ENCODE results near the gene ASMTL.
"Not testable (repeated sequence)": the region's sequence is repeated elsewhere in the genome, so short reads cannot be mapped to it uniquely, and the experiment has no call there.

Gene ASMTL

DNA sequence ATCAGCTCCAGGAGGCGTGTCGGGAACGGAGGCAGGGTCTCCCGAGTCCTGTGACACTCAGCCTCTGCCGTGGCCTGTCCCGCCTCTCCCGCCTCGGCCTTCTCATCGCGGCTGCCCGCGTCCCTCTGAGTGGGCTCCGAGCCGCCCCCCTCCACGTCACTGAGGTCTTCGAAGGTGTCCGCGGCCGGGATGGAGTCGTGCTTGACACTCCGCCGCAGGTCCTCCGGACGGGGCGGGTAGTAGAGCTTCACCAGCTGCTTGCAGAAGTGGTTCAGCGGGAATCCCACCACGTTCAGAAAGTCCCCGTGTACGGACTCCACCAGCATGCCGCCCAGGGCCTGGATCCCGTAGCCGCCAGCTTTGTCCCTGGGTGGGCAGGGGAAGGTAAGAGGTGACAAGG lies 25.0 kb downstream of the ASMTL start:
- DNase-seq = no peak

DNA sequence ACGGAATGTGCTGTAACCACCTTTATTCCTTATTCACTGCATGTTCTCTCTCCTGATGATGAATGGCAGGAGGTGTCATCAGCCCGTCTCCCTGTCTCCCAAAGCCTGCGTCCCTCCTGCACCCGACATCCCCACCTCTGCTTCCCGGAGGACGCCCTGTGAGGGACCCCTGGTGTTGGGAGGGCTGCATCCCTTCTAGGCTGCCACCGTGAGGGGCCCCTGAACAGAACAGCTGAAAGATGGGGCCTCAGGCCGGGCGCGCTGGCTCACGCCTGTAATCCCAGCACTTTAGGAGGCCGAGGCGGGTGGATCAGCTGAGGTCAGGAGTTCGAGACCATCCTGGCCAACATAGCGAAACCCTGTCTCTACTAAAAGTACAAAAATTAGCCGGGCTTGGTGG lies 26.4 kb downstream of the ASMTL start:
- not testable (repeated sequence) for DNase-seq

DNA sequence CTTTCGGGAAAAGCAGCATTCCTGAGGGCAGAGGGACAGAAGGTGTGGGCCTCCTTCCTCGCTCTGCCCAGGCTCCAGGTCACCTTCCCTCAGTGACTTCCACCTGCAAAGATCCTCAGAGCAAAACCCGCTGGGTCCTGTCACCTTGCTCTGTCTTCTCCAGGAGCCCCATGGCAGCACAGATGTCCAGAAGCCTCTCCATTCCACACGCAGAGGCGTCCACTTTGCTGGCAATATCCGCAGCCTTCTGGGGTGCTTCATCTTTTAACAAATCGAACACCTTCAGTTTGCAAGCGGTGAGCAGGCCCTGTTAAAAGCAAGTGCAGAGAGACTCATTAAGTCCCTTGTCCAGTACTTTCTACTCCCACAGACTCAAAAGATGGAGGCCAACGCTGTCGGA lies 27.3 kb downstream of the ASMTL start:
- DNase-seq = no peak

DNA sequence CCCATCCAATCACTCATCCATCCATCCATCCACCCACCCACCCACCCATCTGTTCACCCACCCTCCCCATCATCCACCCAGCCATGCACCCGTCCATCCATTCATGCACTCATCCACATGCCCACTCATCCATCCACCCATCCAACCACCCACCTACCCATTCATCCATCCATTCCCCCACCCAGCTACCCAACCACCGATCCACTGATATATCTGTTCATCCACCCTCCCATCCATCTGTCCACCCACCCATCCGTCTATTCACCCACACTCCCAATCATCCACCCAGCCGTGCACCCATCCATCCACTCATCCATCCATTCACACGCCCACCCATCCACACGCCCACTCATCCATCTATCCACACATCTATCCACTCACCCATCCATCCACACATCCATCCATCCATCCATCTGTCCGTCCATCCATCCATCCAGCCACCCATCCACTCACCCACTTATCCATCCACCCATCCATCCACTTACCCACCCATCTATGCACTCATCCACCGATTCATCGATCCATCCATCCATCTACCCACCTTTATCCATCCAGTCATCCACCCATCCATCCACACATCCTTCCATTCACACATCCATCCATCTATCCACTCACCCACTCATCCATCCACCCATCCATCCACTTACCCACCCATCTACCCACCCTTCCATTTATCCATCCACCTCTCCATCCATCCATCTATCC lies 28.4 kb downstream of the ASMTL start:
- DNase-seq = no peak

DNA sequence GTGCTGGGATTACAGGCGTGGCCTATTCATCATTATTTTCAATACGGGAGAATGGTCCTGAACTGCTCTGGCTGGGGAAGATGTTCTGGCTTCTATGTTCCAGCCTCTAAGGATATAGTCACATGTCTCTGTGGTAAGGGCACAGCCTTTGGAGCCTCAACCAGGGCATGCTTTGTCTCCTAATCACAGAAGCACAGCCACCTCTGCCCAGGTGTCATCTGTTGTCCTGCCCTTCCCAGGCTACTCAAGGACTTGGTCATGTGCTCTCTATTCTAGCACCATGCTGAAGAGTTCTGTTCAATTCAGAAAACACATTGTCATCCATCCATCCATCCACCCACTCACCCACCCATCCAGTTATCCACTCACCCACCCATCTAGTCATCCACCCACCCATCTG lies 29.5 kb downstream of the ASMTL start:
- no peak for DNase-seq

DNA sequence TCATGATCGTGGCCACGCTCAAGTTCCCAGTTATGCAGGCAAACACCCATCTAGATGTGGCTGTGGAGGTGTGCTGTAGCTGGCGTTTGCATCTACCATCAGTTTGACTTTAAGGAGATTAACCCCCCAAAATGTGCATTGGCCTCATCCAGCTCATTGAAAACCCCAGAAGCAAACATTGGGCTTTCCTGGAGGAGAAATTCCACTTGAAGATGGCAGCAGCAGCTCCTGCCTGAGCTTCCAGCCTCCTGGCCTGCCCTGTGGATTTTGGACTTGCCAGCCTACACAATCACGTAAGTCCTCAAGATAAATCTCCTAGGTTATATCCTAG lies 30.6 kb downstream of the ASMTL start:
- DNase-seq = no peak

DNA sequence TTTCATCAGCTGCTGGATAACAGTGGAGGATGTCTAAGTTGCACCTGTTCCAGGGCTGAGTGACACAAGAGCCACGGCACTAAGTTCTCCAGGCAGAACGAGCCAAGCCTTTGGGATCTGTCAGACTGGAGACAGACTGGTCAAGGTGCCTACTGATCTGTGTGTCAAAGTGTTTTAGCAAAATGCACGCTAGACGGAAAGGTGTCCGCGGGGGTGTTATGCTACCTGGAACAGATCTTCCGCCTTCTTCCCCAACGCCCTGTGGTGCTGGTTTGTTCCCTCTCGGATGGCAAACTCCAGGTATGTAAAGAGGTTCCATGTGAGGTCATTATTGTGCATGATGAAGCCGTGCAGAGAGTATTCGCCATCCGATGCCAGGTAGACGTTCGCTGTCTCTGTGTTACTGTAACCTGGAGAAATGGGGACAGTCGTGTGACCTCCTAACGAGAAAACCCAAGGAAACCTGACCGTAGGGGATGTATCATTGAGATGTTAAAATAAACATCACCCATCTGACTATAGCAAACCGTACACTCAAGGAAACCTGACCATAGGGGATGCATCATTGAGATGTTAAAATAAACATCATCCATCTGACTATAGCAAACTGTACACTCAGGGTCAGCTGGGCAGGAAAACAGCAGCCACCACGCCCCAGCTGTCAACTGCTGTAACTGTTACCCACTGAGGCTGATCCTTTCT lies 31.1 kb downstream of the ASMTL start:
- DNase-seq = no peak

DNA sequence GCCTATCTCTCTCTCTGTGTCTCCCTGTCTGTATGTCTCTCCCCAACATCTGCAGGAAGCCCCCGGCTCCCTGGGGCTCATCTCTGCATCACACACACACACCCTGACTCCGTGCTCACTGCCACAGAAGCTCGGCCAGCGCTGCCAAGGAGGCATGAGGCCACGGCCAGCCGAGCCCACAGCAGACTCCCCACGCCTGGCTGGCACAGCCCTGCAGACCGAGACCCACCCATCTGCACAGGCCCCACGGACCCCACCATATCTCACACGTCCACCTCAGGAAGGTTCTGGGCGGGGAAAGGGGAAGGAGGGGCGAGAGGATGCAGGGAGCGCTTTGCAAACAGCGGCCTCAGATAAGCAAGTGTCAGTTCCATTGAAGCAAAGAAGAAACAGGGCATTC lies 32.3 kb downstream of the ASMTL start:
- DNase-seq = no peak

DNA sequence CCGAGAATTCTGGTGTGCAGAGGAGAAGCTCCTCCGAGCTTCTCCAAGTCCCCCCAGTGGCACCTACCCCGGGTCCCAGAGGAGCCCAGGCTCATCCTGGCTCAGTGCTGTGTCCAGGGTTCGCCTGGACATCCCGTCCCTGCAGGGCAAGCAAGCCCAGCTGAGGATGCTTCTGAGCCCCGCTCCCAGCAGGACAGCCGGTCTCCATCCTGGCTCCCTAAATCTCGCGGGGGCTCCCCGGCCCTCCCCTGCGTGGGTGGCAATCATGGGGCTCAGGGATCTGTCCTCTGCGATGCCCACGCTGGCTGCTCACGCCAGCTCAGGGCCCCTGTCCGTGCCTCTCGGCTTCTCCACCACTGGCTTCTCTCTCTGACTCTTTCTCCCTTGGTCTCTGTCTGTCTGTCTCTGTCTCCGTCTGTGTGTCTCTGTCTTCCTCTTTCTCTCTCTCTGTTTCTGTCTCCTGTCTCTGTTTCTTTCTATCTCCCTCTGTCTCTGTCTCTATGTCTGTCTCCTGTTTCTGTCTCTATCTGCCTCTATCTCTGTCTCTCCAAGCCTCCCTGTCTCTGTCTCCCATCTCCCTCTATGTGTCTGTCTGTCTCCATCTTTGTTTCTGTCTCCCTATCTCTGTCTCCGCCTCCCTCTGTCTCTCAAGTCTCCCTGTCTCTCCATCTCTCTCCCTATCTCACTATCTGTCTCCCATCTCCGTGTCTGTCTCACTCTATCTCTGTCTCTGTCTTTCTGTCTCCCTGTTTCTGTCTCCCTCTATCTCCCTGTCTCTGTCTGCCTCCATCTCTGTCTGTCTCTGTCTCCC lies 33.0 kb downstream of the ASMTL start:
- DNase-seq = no peak

DNA sequence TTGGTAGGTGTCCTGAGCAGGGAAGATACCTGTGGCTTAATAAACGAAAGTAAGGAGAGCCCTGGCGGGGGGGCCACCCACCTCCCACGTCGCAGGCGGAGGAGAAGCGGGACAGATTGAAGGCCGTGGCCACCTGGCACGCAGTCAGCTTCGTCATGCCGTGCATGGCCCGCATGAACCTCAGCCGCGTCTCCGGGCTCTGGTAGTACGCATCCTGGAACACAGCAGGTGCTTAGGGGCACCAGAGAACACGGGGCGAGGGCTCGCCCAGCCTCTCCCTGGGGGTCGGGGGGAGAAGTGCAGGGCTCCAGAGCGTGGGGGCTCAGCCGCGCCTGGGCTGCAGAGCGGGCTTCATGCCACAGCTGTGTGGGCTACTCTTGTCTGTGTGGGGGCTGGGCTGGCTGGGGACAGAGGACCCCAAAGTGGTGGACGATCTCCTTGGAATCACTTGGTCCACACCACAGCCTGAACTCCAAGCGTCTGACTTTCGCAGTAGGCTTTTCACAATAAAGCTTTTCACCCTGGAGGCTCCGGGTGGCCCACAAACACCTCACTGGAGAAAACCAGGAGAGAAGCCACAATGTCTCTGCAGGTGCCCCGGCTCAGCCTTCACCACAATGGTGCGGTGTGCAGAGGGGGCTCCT lies 33.7 kb downstream of the ASMTL start:
- no peak for DNase-seq

DNA sequence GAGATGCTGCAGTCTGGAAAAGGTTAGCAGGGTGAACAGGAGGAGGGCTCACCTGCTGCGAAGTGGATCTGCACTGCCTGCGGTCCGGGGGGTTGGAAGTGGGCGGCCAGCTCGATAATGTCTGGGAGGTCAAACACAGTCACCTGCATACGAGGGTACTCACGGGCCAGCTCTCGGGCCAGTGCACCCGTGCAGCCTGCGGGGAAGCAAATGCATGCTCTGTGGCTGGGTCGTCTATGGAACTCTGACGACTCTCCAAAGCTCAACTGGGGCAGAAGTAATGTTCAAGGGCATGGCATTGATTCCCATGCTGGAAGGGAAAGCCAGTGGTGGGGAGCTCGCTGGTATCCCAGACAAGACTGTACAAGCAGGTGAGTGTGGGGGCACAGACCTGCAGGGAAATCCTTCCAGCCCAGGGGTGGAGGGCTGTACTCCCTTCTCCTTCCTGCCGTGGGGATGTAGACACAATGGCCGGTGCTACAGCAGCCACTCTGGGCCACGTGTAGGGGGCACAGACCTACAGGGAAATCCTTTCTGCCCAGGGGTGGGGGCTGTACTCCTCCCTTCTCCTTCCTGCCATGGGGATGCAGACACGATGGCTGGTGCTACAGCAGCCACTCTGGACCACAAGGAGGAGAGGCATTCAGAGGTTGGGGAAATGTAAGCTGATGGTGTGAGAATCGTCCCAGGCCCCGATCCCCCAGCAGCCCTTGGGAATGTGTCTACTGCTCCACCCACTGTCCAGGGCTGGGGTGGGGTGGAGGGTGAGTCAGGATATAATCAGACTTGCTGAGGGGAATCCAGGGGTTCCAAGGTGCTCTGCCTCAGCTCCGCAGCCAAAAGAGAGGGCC lies 34.6 kb downstream of the ASMTL start:
- no peak for DNase-seq

DNA sequence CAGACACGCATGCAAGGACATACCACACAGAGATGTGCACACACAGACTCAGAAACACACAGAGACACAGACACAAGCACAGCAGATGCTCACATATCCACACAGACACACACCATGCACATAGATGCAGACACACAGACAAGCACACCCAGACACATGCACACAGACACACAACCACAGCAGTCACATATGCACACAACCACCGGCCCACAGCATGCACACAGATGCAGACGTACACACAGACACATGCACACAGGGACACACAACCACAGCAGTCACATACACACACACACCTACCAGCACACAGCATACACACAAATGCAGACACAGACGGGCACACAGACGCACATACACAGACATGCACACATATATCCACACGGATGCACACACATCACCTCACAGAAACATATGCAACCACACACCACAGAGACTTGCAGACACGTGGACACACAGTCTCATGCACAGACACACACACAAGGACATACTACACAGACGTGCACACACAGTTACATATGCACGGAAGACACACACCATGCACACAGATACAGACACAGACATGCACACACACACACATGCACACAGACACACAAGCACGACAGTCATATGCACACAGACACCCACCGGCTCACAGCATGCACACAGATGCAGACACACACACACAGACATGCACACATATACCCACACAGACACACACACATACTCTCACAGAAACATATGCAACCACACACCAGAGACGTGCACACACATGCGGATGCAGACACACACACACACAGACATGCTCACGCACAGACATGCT lies 35.5 kb downstream of the ASMTL start:
- DNase-seq = no peak

DNA sequence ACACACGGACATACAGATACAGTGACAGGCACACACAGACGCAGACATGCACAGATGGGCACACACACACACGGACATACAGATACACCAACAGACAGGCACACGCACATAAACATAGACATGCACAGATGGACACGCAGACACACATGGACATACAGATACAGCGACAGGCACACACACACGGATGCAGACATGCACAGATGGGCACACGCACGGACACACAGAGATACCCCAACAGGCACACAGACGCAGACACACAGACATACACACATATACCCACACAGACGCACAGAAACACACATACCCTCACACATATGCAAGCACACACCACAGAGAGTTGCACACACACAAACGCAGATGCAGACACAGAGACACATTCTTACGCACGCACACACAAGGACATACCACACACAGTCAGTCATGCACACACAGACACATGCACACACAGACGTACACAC lies 36.4 kb downstream of the ASMTL start:
- DNase-seq = no peak

DNA sequence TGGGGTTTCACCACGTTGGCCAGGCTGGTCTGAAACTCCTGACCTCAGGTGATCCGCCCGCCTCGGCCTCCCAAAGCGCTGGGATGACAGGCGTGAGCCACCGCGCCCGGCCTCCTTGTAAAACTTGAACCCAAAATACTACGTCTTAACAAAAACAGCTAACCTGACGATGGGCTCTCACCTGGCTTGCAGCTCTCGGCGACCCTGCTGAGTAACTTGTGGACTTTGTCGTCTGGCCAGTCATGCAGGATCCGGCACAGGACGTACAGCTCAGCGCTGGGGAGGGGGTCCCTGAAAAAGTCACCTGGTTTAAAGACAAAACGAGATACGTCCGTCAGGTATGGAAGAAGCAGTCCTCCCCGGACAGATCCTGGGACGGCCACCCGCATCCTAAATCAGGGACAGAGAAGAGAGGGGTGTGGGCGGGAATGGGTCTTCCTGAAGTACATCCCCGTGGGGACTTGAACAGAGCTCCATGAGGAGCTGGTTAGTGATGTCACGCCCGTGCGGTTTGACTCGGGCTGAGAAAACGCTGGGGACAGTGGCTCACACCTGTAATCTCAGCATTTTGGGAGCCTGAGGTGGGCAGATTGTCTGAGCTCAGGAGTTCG lies 40.1 kb downstream of the ASMTL start:
- DNase-seq = no peak

DNA sequence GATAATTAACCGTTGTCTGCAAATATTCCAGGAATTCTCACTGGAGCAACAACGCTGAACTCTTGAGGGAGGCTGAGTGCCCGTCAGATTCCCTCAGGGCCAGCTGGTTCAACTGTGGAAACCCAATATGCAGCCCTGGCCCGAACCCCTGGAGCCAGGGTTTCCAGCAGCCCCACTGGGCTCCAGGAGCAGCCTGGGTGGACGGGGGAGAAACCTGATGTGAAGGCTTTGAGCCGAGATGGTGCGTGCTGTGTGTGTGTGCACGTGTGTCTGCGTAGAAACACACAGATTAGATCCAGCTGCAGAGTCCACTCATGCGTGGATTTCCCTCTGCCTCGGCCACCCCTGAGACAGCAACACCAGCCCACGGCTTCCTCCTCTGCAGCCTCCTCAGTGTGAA lies 41.4 kb downstream of the ASMTL start:
- no peak for DNase-seq

DNA sequence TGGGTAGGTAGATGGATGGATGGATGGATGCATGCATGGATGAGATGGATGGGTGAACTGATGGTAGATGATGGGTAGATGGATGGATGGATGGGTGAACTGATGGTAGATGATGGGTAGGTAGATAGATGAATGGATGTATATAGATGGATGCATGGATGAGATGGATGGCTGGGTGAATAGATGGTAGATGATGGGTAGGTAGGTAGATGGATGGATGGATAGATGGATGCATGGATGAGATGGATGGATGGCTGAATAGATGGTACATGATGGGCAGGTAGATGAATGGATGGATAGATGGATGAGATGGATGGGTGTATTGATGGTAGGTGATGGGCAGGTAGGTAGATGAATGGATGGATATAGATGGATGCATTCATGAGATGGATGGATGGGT lies 45.7 kb downstream of the ASMTL start:
- DNase-seq = no peak

DNA sequence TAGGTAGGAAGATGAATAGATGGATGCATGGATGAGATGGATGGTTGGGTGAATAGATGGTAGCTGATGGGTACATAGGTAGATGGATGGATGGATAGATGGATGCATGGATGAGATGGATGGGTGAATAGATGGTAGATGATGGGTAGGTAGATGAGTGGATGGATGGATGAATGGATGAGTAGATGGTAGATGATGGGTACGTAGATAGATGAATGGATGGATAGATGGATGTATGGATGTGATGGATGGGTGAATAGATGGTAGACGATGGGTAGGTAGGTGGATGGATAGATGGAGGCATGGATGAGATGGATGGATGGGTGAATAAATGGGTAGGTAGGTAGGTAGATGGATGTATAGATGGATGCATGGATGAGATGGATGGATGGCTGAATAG lies 46.9 kb downstream of the ASMTL start:
- not testable (repeated sequence) for DNase-seq

DNA sequence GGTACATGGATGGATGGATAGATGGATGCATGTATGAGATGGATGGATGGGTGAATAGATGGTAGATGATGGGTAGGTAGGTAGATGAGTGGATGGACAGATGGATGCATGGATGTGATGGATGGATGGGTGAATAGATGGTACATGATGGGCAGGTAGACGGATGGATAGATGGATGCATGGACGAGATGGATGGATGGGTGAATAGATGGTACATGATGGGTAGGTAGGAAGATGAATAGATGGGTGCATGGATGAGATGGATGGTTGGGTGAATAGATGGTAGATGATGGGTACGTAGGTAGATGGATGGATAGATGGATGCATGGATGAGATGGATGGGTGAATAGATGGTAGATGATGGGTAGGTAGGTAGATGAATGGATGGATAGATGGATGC lies 48.8 kb downstream of the ASMTL start:
- DNase-seq = not testable (repeated sequence)

DNA sequence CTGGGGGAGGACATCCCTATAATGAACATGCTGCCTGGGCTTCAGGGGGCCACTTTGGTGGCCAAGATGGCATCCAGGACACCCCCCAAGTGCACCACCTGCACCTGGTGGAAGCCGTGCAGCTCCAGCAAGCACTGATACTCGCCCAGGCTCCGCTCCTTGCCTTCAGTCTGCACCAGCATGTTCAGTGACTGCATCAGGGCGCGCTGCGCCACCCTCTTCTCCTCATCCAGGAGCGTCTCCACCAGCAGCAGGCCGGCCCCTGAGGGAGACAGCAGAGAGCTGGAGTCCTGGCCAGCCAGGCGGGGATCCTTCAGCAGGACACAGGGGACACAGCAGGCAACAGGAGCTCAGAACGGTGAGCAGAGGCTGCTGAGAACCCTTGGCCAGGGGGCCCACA lies 49.5 kb downstream of the ASMTL start:
- DNase-seq = no peak

DNA sequence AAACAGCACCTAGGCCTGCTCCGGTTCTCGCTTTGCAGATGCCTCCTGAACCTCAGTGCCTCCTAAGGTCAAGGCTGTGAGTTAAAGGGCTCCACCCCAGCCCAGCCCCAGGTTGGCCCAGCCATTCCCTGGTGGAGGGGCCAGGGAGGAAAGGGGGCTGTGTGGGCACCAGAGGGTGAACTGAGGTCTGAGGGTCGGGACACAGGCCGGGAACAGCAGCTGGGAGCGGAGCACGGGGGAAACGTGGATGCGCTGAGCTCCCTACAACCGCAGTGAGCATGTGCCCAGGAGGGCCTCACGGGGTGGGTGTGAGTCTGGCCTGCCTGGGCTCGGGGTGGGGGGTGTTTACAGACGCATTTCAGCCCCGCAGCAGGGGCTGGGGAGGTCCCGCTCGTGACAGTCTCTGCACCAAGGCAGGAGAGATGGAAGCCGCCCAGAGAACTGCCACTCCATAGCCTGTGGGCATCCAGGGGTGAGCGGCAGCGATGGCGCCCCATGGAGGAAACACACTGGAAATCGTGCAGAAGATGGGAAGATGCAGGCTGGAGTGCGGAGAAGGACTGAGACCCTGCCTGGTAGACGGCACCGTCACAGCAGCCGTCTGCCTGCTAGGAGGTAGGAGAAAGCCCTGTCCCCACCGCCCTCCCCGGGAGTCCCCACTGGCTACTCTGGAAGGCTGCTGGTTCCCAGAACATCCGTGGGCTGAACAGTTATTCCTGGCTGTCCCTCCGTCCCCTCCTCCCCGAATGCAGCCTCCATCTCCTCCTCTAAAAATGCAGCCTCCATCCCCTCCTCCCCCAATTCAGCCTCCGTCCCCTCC lies 50.9 kb downstream of the ASMTL start:
- DNase-seq = no peak
